ENCODE results near the gene TLX1.

Gene TLX1

GRCh38 chr10:101130984-101131961, at the start of gene TLX1:
Gene TLX1, plus strand, starts transcription at chr10:101131300. Its CDS starts 242 bp downstream, at chr10:101131542.
- no peak for DNase-seq

- DNase-seq = no peak
Observed at GRCh38 chr10:101085846-101086245, 45.3 kb upstream of the TLX1 start.

- DNase-seq = no peak
Observed at GRCh38 chr10:101087376-101087775, 43.7 kb upstream of the TLX1 start.

- DNase-seq = no peak
Observed at GRCh38 chr10:101087965-101088364, 43.1 kb upstream of the TLX1 start.

- DNase-seq = no peak
Observed at GRCh38 chr10:101089520-101090299, 41.4 kb upstream of the TLX1 start.

GRCh38 chr10:101090597-101090996, 40.5 kb upstream of the TLX1 start:
- DNase-seq = no peak

- no peak for DNase-seq
Observed at GRCh38 chr10:101091546-101092290, 39.4 kb upstream of the TLX1 start.

GRCh38 chr10:101092881-101093354, 38.2 kb upstream of the TLX1 start:
- DNase-seq = no peak

GRCh38 chr10:101094121-101094879, 36.8 kb upstream of the TLX1 start:
- DNase-seq = no peak

- DNase-seq = no peak
Observed at GRCh38 chr10:101095004-101095403, 36.1 kb upstream of the TLX1 start.

GRCh38 chr10:101095550-101096213, 35.4 kb upstream of the TLX1 start:
- DNase-seq = peak; percentile 84

GRCh38 chr10:101096378-101096777, 34.7 kb upstream of the TLX1 start:
- DNase-seq = no peak

GRCh38 chr10:101097881-101098280, 33.2 kb upstream of the TLX1 start:
- no peak for DNase-seq

GRCh38 chr10:101099901-101100300, 31.2 kb upstream of the TLX1 start:
- no peak for DNase-seq

- no peak for DNase-seq
Observed at GRCh38 chr10:101101372-101101881, 29.7 kb upstream of the TLX1 start.

- DNase-seq = no peak
Observed at GRCh38 chr10:101103430-101103829, 27.7 kb upstream of the TLX1 start.

GRCh38 chr10:101106351-101106750, 24.7 kb upstream of the TLX1 start:
- no peak for DNase-seq

- DNase-seq = no peak
Observed at GRCh38 chr10:101107771-101108170, 23.3 kb upstream of the TLX1 start.

- DNase-seq = no peak
Observed at GRCh38 chr10:101110856-101111523, 20.1 kb upstream of the TLX1 start.

- DNase-seq = no peak
Observed at GRCh38 chr10:101111547-101111946, 19.6 kb upstream of the TLX1 start.

Data from OCI-M1 (cell line).